Activated naive CD8-positive, alpha-beta T cell treated with anti-CD3 and anti-CD28 coated beads, Interleukin-2, amount 50 U/mL, for 24 hours (primary cell): ENCODE results near the gene FBXL20.
A peak's percentile ranks its signal among the peaks of the same experiment; 100 is the strongest.
"Not testable (repeated sequence)": the region's sequence is repeated elsewhere in the genome, so short reads cannot be mapped to it uniquely, and the experiment has no call there.

ENCODE experiments used
- ATAC-seq: fragments of 150-1000 bp; cut with Tn5 transposase; one replicate; pipeline ENCODE4 v1.10.0; 2021
- DNase-seq: peaks from one replicate; pipeline ENCODE4 v3.0.0; 2021
- H3K27ac Mint-ChIP-seq: one replicate; pipeline ENCODE4 v1.8.0; 2021; ENCODE audit warnings: mild to moderate bottlenecking, mixed read lengths
- H3K27me3 Mint-ChIP-seq: one replicate; pipeline ENCODE4 v1.8.0; 2021; ENCODE audit warnings: mixed read lengths
- H3K36me3 Mint-ChIP-seq: one replicate; pipeline ENCODE4 v1.8.0; 2021; ENCODE audit warnings: low read depth, mixed read lengths
- H3K4me1 Mint-ChIP-seq: one replicate; pipeline ENCODE4 v1.8.0; 2021; ENCODE audit warnings: mixed read lengths
- H3K4me3 Mint-ChIP-seq: one replicate; pipeline ENCODE4 v1.8.0; 2021; ENCODE audit warnings: mild to moderate bottlenecking, moderate library complexity, mixed read lengths
- H3K9me3 Mint-ChIP-seq: one replicate; pipeline ENCODE4 v1.8.0; 2021; ENCODE audit warnings: mixed read lengths

Gene FBXL20

DNA sequence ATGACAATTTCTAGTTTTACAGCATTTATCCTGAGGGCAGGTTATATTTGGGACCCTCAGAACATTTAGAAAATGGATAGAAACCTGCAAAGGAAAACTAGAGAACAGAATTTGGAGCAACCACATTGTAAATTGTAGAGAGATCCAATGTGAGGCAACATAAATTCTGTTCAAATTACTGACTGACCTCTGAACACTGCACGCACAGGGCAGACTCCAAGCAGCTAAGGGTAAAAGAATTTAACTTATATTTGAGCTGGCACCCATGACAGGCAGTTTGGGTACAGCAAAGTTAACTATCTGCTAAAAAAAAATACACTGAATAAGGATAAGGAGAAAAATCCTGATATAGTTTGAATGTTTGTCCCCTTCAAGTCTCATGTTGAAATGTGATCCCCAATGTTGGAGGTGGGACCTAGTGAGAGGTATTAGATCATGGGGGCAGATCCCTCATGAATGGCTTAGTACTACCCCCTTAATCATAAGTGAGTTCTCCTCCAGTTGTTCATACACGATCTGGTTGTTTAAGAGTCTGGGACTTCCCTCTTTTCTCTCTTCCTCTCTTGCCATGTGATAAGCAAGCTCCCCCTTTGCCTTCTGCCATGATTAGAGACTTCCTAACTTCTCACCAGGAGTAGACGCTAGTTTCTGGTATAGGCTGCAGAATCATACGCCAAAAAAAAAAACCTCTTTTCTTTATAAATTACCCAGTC lies 75.7 kb downstream of the FBXL20 start:
- DNase-seq (no peak), ATAC-seq (no peak)
- Mint-ChIP-seq H3K36me3 (peaks cover 3% of the 10 kb centered on the region), H3K27me3 (no peaks in the 10 kb centered on the region), H3K4me3 (no peak overlapping the region), H3K27ac (peak overlapping the region; percentile 35), H3K9me3 (no peaks in the 10 kb centered on the region), H3K4me1 (peaks cover 4% of the 10 kb centered on the region)

DNA sequence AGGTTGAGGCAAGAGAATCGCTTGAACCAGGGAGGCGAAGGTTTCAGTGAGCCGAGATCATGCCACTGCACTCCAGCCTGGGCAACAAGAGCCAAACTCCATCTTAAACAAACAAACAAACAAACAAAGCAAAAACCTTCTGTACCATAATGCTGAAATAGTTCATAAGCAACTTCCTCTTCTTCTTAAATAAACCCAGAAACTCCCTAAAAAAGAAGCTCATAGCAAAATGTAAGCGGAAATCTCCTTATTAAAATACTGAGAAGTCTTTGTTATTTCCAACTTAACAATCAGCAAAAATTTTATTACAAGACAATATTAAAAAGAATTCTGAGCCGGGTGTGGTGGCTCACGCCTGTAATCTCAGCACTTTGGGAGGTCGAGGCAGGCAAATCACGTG lies 82.8 kb downstream of the FBXL20 start:
- DNase-seq (no peak), ATAC-seq (no peak)
- Mint-ChIP-seq H3K27ac (no peak overlapping the region), H3K9me3 (no peaks in the 10 kb centered on the region), H3K27me3 (no peaks in the 10 kb centered on the region), H3K4me1 (no peaks in the 10 kb centered on the region), H3K36me3 (no peaks in the 10 kb centered on the region), H3K4me3 (no peak overlapping the region)

DNA sequence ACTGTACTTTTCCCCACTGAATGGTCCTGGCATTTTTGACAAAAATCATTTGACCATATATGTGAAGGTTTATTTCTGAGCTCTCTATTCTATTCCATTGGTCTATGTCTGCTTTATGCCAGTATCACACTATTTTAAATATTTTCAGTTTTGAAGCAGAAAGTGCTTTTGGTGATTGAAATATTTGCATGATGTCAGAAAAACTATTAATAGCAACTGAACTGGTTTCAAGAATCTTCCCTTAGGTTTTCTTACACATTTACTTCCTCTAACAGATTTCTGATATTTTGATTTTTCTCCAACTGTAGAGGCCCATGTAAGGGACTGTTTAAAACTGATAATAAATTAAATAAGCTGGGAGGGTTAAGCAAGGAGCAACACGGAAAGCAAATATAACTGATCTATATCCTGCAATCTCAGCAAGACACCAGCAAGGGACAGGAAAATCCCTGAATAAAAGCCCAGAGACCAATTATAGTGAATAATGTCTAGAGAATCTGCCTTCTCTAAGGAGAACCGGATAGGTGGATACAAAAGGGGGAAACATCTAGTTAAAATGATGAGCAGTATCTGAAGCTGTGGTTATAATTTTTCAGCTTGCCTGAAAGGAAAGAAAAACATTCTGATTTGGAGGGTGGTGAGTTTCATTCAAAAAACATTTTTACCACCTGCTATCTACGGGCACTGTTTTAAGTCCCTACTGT lies 94.8 kb downstream of the FBXL20 start:
- Mint-ChIP-seq H3K36me3 (peaks cover 2% of the 10 kb centered on the region), H3K4me1 (peaks cover 7% of the 10 kb centered on the region), H3K9me3 (no peaks in the 10 kb centered on the region), H3K4me3 (no peak overlapping the region), H3K27ac (no peak overlapping the region), H3K27me3 (no peaks in the 10 kb centered on the region)
- DNase-seq (no peak), ATAC-seq (no peak)

DNA sequence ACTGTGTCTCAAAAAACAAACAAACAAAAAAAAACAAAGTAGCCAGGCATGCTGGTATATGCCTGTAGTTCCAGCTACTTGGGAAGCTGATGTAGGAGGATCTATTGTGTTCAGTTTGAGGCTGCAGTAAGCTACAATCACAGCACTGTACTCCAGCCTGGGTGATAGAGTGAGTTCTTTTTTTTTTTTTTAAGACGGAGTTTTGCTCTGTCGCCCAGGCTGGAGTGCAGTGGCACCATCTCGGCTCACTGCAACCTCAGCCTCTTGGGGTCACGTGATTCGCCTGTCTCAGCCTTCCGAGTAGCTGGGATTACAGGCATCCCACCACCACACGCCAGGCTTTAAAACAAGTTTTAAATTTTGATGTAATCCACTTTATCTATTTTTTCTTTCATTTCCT lies 95.4 kb downstream of the FBXL20 start:
- H3K27ac Mint-ChIP-seq, result no peak overlapping the region
- no peaks in the 10 kb centered on the region for H3K9me3 Mint-ChIP-seq
- H3K4me3 Mint-ChIP-seq, result no peak overlapping the region
- no peaks in the 10 kb centered on the region for H3K27me3 Mint-ChIP-seq
- ATAC-seq, result no peak
- peaks cover 10% of the 10 kb centered on the region for H3K4me1 Mint-ChIP-seq
- peaks cover 4% of the 10 kb centered on the region for H3K36me3 Mint-ChIP-seq
- DNase-seq, result no peak

DNA sequence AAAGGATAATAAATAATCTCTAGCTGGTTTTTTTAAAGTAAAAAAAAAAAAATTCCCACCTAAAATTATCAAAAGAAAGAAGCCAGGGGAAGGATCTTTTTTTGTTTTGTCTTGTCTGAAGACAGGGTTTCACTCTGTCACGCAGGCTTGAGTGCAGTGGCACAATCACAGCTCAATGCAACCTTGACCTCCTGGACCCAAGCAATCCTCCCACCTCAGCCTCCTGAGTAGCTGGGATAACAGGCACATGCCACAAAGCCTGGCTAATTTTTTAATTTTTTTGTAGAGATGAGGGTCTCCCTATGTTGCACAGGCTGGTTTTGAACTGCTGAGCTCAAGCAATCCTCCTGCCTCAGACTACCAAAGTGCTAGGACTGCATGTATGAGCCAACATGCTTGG lies 97.2 kb downstream of the FBXL20 start:
- Mint-ChIP-seq H3K27ac (no peak overlapping the region), H3K4me3 (no peak overlapping the region), H3K4me1 (peaks cover 11% of the 10 kb centered on the region), H3K9me3 (no peaks in the 10 kb centered on the region), H3K27me3 (no peaks in the 10 kb centered on the region), H3K36me3 (peaks cover 9% of the 10 kb centered on the region)
- ATAC-seq (no peak), DNase-seq (no peak)

DNA sequence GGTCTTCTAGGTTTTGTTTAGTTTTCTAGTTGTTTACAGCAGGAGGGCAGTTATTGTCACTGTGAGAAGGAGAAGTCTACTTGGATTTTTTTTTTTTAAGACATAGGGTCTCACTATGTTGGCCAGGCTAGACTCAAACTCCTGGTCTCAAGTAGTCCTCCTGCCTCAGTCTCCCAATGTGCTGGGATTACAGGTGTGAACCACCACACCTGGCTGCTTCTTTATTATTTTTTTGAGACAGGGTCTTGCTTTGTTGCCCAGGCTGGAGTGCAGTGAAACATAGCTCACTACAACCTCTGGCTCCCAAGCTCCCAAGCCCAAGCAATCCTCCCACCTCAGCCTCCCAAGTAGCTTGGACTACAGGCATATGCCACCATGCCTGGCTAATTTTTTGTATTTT lies 107.4 kb downstream of the FBXL20 start:
- no peak for DNase-seq

DNA sequence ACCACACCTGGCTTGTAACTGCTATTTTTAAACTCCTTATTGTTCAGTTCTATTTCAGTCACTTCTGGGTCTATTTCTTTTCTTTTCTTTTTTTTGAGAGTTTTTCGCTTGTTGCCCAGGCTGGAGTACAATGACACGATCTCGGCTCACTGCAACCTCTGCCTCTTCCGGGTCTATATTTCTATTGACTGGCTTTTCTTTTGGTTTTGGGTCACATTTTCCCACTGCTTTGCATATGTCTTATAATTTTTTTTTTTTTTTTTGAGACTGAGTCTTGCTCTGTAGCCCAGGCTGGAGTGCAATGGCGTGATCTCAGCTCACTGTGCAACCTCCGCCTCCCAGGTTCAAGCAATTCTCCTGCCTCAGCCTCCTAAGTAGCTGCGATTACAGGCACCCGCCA lies 108.9 kb downstream of the FBXL20 start:
- H3K27ac Mint-ChIP-seq, DNase-seq, H3K27me3 Mint-ChIP-seq, H3K4me1 Mint-ChIP-seq, H3K4me3 Mint-ChIP-seq, H3K9me3 Mint-ChIP-seq, ATAC-seq: not testable (repeated sequence)
- peaks cover 11% of the 10 kb centered on the region for H3K36me3 Mint-ChIP-seq

More for the DNA sequence above, 107.4 kb downstream of the FBXL20 start:
- no peaks in the 10 kb centered on the region for H3K4me1 Mint-ChIP-seq
- ATAC-seq, result no peak
- H3K27me3 Mint-ChIP-seq, result no peaks in the 10 kb centered on the region
- H3K36me3 Mint-ChIP-seq, result peaks cover 12% of the 10 kb centered on the region
- no peaks in the 10 kb centered on the region for H3K9me3 Mint-ChIP-seq
- H3K4me3 Mint-ChIP-seq, result no peak overlapping the region
- H3K27ac Mint-ChIP-seq, result no peak overlapping the region

DNA sequence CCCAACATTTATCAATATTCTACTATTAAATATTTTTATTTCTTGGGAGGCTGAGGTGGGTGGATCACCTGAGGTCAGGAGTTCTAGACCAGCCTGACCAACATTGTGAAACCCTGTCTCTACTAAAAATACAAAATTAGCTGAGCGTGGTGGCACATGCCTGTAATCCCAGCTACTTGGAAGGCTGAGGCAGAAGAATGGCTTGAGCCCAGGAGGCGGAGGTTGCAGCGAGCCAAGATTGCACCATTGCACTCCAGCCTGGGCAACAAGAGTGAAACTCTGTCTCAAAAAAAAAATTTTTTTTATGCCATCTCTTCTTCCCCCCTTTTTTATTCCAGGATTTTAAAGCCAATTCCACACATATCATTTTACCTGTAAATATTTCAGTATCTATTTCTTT lies 114.9 kb downstream of the FBXL20 start:
- H3K9me3 Mint-ChIP-seq, H3K27ac Mint-ChIP-seq, H3K27me3 Mint-ChIP-seq, H3K36me3 Mint-ChIP-seq, H3K4me1 Mint-ChIP-seq, DNase-seq, ATAC-seq, H3K4me3 Mint-ChIP-seq: not testable (repeated sequence)

DNA sequence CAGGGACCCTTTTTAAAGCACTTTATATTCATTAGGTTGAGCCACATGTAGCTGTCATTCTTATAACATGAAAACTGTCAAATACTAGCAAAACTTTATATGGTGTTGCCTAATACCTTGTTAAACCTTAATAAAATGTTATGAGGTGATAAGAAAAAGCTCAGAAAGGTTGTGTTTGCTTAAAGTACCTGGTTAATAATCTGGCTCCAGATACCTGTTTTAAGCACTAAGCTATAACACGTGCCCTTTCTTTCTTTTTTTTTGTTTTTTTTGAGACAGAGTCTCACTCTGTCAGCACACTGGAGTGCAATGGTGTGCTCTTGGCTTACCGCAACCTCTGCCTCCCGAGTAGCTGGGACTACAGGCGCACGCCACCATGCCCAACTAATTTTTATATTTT lies 116.7 kb downstream of the FBXL20 start:
- no peak for DNase-seq
- H3K27me3 Mint-ChIP-seq, result no peaks in the 10 kb centered on the region
- no peak overlapping the region for H3K27ac Mint-ChIP-seq
- H3K4me3 Mint-ChIP-seq, result no peak overlapping the region
- H3K9me3 Mint-ChIP-seq, result no peaks in the 10 kb centered on the region
- peaks cover 3% of the 10 kb centered on the region for H3K36me3 Mint-ChIP-seq
- H3K4me1 Mint-ChIP-seq, result no peaks in the 10 kb centered on the region
- no peak for ATAC-seq

DNA sequence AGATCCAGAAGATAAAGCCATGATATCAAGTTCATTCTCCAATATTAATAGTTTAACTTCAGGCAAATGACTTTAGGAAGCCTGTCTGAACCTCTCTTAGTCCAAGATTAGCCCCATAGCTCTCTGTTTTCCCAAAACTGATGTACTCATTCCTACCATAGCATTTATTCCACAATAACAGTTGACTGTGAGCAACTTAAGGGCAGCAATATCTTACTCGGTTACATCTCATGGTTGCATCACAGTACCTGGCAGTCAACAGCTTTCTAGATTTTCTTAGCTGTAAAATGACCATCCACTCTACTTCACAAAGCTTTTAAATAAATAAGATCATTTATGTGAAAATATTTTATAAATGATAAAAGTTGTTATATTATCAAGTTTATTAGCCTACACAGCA lies 117.5 kb downstream of the FBXL20 start:
- no peak overlapping the region for H3K4me3 Mint-ChIP-seq
- no peaks in the 10 kb centered on the region for H3K27me3 Mint-ChIP-seq
- no peaks in the 10 kb centered on the region for H3K4me1 Mint-ChIP-seq
- no peak for DNase-seq
- peaks cover 3% of the 10 kb centered on the region for H3K36me3 Mint-ChIP-seq
- H3K27ac Mint-ChIP-seq, result no peak overlapping the region
- no peaks in the 10 kb centered on the region for H3K9me3 Mint-ChIP-seq
- ATAC-seq, result no peak

DNA sequence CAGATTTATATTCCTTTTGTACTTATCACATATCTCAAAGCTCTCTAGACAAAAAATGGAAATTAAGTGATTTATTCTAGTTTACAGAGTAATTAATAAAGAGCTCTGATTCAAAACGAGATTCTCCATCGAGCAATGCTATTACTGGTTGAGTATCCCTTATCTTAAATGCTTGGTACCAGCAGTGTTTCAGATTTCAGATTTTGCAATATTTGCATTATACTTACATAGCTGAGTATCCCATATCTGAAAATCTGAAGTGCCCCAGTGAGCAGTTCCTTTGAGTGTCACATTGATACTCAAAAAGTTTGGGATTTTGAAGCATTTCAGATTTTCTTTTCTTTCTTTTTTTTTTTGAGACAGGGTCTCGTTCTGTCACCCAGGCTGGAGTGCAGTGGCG lies 118.3 kb downstream of the FBXL20 start:
- no peaks in the 10 kb centered on the region for H3K4me1 Mint-ChIP-seq
- H3K27me3 Mint-ChIP-seq, result no peaks in the 10 kb centered on the region
- H3K9me3 Mint-ChIP-seq, result no peaks in the 10 kb centered on the region
- no peak overlapping the region for H3K27ac Mint-ChIP-seq
- no peak overlapping the region for H3K4me3 Mint-ChIP-seq
- H3K36me3 Mint-ChIP-seq, result no peaks in the 10 kb centered on the region
- DNase-seq (no peak), ATAC-seq (no peak)

DNA sequence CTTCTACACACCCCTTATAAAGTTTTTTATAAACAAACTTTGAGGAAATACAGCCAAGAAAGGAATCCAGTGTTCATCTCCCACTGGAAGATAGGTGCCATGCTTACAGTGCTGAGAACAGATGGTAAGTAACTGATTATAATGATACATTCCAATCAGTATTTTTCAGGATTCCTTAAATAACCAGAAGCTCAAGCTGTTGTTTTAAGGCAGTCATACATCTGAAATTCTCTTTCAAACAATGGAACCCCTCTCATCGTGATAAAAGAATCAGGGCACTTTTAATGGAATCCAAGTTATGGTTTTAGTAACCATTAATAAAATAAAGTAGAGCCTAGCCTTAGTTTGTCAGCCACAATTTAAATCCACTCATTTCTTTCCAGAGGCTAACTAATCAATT lies 119.6 kb downstream of the FBXL20 start:
- ATAC-seq (no peak), DNase-seq (no peak)
- Mint-ChIP-seq H3K27ac (no peak overlapping the region), H3K4me3 (no peak overlapping the region), H3K36me3 (peaks cover 6% of the 10 kb centered on the region), H3K9me3 (no peaks in the 10 kb centered on the region), H3K4me1 (no peaks in the 10 kb centered on the region), H3K27me3 (no peaks in the 10 kb centered on the region)

DNA sequence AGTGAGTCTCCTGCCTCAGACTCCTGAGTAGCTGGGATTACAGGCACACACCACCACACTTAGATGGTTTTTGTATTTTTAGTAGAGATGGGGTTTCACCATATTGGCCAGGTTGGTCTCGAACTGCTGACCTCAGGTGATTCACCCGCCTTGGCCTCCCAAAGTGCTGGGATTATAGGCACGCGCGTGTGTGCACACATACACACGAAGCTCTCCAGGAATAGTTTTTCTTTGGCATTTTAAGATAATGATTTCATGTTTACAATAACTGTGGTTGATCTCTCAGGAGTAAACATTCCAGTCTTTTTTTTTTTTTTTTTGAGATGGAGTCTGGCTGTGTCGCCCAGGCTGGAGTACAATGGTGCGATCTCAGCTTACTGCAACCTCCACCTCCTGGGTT lies 123.2 kb downstream of the FBXL20 start:
- not testable (repeated sequence) for H3K36me3 Mint-ChIP-seq

DNA sequence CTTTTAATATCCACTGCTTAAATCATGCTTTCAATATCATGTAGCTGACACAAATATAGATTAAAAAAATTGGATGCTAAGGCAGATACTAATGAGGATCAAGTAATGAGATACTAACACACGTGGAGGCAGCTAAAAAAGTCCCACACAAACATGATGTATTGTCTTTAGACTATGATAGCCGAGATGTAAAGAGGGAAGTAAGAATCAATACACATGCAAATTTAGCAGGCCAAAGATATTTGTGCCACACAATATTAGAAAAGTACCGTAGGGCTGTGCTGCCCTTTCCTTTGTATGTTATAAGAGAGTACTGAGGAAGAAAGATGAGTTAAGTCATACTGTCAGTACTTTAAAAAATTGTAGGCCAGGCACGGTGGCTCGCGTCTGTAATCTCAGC lies 124.3 kb downstream of the FBXL20 start:
- Mint-ChIP-seq H3K4me3 (no peak overlapping the region), H3K4me1 (no peaks in the 10 kb centered on the region), H3K9me3 (no peaks in the 10 kb centered on the region), H3K27ac (no peak overlapping the region), H3K27me3 (no peaks in the 10 kb centered on the region), H3K36me3 (peaks cover 6% of the 10 kb centered on the region)
- no peak for ATAC-seq
- DNase-seq, result no peak

More for the DNA sequence above, 123.2 kb downstream of the FBXL20 start:
- H3K4me1 Mint-ChIP-seq, H3K4me3 Mint-ChIP-seq, H3K9me3 Mint-ChIP-seq, ATAC-seq, H3K27me3 Mint-ChIP-seq, DNase-seq, H3K27ac Mint-ChIP-seq: not testable (repeated sequence)

DNA sequence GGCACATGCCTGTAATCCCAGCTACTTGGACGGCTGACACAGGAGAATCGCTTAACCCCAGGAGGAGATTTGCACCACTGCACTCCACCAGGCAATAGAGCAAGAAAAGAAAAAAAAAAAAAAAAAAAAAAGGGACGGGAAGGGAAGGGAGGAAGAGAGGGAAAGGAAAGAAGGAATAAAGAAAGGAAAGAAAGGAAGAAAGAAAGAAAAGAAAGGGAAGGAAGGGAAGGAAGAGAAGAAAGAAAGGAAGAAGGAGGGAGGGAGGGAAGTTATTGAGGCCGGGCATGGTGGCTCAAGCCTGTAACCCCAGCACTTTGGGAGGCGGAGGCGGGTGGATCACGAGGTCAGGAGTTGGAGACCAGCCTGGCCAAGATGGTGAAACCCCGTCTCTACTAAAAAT lies 125.3 kb downstream of the FBXL20 start:
- H3K27ac Mint-ChIP-seq, result no peak overlapping the region
- DNase-seq, result no peak
- no peaks in the 10 kb centered on the region for H3K9me3 Mint-ChIP-seq
- no peaks in the 10 kb centered on the region for H3K27me3 Mint-ChIP-seq
- ATAC-seq, result no peak
- no peak overlapping the region for H3K4me3 Mint-ChIP-seq
- peaks cover 8% of the 10 kb centered on the region for H3K36me3 Mint-ChIP-seq
- no peaks in the 10 kb centered on the region for H3K4me1 Mint-ChIP-seq
